IPS-15b (cell line): ENCODE measurements around the gene MDH1B.
"Not testable (repeated sequence)": the region's sequence is repeated elsewhere in the genome, so short reads cannot be mapped to it uniquely, and the experiment has no call there.

Source experiments
- H3K27me3 ChIP-seq: one replicate; pipeline ENCODE4 v1.6.1; 2013; ENCODE audit warnings: low read length; ENCODE audit not compliant: control insufficient read depth, insufficient read depth
- H3K36me3 ChIP-seq: one replicate; pipeline ENCODE4 v1.6.1; 2013; ENCODE audit warnings: low read length; ENCODE audit not compliant: control insufficient read depth, insufficient read depth
- H3K4me1 ChIP-seq: one replicate; pipeline ENCODE4 v1.6.1; 2013; ENCODE audit warnings: mild to moderate bottlenecking, low read length; ENCODE audit not compliant: control insufficient read depth, insufficient read depth
- H3K4me3 ChIP-seq: one replicate; pipeline ENCODE4 v1.5.1; 2013; ENCODE audit warnings: low read depth, low read length
- H3K9ac ChIP-seq: one replicate; pipeline ENCODE4 v1.6.1; 2013; ENCODE audit warnings: low read depth, mild to moderate bottlenecking, low read length
- H3K9me3 ChIP-seq: one replicate; pipeline ENCODE4 v1.6.1; 2013; ENCODE audit warnings: mild to moderate bottlenecking, low read length; ENCODE audit not compliant: control insufficient read depth, insufficient read depth

The MDH1B gene

DNA sequence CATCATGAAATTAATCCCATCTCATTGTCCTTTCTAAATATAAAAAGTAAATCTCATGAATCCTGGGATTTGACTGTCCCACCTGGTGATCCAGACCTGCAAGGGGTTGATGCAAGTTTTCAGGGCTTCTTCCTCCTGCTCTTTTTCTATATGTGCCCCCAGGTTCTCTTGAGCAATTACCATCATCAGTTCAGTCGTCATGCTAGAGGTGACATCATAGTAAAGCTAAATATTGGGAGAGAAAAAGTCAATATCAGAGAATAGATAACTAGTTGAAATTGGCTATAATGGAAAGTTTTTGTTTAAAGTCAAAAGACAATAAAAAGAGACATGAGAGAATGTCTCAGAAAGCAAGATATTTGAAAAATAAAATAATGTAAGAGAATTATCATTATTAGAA, 8.3 kb downstream of the MDH1B start:
- Histone ChIP-seq H3K4me1 (no peaks in the 10 kb centered on the region), H3K9ac (no peak overlapping the region), H3K27me3 (no peaks in the 10 kb centered on the region), H3K4me3 (no peak overlapping the region), H3K9me3 (no peaks in the 10 kb centered on the region), H3K36me3 (no peaks in the 10 kb centered on the region)

DNA sequence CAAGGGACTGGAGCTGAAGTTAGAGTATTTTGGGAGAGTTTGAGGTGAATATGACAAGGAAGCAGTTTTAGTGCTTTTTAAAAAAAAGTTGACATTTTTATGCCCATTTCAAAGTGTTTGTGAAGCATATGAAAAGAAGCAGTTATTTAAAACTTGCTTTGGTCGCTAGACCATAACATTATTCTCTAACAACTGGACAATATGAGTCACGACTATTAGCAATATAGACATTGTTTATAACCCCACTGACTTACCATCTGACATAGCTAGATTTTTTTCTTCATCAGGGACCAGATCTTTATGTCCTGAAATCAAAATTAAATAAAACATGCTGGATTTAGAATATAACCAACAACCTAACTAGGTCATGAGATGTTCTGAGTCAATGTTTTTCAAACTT, 24.3 kb downstream of the MDH1B start:
- Histone ChIP-seq H3K9ac (no peak overlapping the region), H3K36me3 (no peaks in the 10 kb centered on the region), H3K27me3 (no peaks in the 10 kb centered on the region), H3K4me1 (no peaks in the 10 kb centered on the region), H3K9me3 (no peaks in the 10 kb centered on the region), H3K4me3 (no peak overlapping the region)

DNA sequence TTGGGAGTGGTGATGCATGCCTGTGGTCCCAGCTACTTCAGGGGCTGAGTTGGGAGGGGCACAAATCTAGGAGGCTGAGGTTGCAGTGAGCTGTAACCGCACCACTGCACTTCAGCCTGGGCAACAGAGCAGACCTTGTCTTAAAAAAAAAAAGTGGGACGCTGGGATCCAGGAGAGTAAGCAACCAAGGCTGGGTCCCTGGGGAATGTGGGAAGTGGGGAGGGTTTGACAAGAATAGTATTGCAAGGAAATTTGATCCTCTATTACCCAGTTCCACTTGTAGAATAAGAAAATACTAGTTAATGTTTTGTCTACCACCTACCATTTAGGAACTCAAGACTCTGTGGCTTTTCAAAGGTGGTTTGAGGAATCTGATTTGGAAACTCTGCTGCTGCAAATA, 25.9 kb downstream of the MDH1B start:
- Histone ChIP-seq H3K9me3 (no peaks in the 10 kb centered on the region), H3K36me3 (no peaks in the 10 kb centered on the region), H3K4me3 (no peak overlapping the region), H3K27me3 (no peaks in the 10 kb centered on the region), H3K9ac (no peak overlapping the region), H3K4me1 (no peaks in the 10 kb centered on the region)

DNA sequence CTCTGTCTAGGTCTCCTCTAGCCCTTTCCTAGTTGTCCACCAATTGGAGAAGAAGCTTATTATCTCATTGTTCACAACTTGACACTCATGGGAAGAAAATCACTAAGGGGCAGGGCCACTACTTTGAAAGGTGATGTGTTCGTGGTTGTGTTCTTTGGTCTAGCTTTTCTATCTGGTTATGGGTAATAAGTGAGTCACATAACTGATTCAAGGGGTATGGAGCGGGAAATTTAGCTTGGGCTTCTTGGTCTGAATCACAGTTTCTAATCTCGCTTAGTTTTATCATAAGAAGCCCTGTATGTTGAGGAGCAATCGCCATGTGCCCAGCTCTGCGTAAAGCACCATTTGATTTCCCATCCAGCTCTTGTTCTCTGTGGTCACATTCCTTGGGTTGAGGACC, 28.2 kb downstream of the MDH1B start:
- H3K4me3 ChIP-seq: no peak overlapping the region
- no peaks in the 10 kb centered on the region for H3K36me3 ChIP-seq
- H3K9me3 ChIP-seq: no peaks in the 10 kb centered on the region
- H3K9ac ChIP-seq: no peak overlapping the region
- H3K4me1 ChIP-seq: no peaks in the 10 kb centered on the region
- no peaks in the 10 kb centered on the region for H3K27me3 ChIP-seq

DNA sequence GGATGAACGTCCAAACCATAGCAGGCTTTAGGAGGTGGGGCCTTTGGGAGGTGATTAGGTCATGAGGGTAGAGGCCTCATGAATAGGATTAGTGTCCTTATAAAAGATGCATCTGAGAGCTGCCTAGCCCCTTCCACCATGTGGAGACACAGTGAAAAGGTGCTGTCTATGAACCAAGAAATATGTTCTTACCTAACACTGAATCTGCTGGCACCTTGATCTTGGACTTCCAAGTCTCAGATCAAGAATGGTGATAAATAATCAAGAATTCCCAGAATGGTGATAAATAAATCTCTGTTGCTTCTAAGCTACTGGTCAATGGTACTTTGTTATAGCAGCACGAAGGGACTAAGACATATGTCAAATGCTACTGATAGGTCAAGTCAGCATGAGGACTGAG, 31.8 kb downstream of the MDH1B start:
- no peak overlapping the region for H3K4me3 ChIP-seq
- H3K27me3 ChIP-seq: no peaks in the 10 kb centered on the region
- H3K36me3 ChIP-seq: no peaks in the 10 kb centered on the region
- H3K9me3 ChIP-seq: no peaks in the 10 kb centered on the region
- H3K9ac ChIP-seq: no peak overlapping the region
- H3K4me1 ChIP-seq: no peaks in the 10 kb centered on the region

DNA sequence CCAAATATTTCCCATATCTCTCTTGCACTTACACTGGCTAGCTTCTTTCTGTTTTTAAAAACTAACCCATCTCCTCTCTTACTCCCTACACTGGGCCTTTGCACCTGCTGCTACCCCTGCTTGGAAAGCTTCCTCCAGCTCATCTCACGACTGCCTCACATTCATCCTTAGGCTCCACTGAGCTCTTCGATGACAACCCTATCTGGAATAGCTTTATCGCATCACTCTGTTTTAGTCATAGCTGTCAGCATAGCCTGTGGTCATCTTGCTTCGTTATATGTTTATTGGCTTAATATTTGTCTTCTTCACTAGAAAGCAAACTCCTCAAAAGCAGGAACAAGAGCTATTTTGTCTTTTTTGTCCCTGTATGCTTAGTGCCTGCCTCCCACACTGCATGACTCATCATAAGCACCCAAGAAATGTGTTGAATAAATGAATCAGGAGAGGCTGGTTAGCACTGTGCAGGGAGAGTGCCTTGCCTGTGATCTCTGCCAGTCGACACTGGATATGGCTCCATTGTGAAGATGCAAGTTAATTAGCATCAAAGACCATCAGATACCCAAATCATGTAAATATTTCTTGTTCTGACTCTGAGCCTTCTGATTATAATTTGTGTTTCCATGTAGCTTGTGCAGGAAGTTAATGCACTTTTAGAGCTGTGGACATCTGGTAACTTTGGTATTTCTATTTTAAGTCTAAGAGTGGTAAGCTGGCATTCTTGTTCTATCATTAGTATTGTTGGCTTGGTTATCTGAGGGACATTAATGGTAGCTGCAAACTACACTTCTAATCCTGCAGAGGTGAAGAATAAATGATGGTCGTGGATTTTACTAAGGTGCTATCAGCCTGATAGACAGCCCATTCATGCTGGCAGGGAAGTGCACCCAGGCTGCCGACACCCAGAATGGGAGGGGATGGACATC, 36.6 kb downstream of the MDH1B start:
- no peaks in the 10 kb centered on the region for H3K4me1 ChIP-seq
- H3K4me3 ChIP-seq: no peak overlapping the region
- no peaks in the 10 kb centered on the region for H3K9me3 ChIP-seq
- no peak overlapping the region for H3K9ac ChIP-seq
- H3K36me3 ChIP-seq: no peaks in the 10 kb centered on the region
- H3K27me3 ChIP-seq: no peaks in the 10 kb centered on the region

DNA sequence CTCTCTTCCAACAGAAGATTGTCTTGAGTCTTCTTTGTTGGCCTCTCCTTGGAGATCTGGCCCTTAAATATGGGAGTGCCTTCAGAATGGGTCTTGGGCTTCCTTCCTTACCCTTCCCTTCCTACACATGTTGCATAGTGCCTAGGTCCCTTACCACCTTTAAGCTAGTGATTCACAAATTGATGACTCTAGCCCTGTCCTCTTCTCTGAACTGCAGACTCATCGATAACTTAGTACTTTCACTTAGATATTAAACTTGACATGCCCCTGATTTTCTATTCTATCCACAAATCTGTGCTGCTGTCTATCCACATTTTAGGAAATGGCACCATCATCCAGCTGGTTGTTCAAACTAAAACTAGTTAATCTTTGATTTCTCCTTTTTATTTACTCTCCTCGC, 37.8 kb downstream of the MDH1B start:
- Histone ChIP-seq H3K4me1 (no peaks in the 10 kb centered on the region), H3K36me3 (no peaks in the 10 kb centered on the region), H3K27me3 (no peaks in the 10 kb centered on the region), H3K9ac (no peak overlapping the region), H3K9me3 (no peaks in the 10 kb centered on the region), H3K4me3 (no peak overlapping the region)

DNA sequence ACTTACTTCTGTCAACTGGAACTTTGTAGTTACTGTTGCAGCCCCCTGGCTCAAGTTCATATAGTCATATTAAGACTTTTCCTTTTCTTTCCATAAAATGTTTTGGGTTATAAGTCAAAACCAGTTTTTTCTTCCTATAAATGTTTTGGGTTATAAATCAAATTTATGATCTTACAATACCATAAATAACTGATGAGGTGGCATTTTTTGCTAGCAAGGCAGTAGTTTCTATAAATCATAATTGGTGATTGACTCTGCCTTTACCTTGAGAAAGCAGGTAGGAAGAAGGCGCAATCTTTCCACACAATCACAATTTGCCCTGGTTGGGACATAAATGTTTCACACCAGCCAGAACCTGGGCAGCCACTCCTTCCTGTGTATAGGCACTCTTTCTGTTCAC, 41.8 kb downstream of the MDH1B start:
- H3K27me3 ChIP-seq: no peaks in the 10 kb centered on the region
- no peaks in the 10 kb centered on the region for H3K9me3 ChIP-seq
- no peaks in the 10 kb centered on the region for H3K36me3 ChIP-seq
- no peak overlapping the region for H3K4me3 ChIP-seq
- H3K4me1 ChIP-seq: no peaks in the 10 kb centered on the region
- no peak overlapping the region for H3K9ac ChIP-seq

DNA sequence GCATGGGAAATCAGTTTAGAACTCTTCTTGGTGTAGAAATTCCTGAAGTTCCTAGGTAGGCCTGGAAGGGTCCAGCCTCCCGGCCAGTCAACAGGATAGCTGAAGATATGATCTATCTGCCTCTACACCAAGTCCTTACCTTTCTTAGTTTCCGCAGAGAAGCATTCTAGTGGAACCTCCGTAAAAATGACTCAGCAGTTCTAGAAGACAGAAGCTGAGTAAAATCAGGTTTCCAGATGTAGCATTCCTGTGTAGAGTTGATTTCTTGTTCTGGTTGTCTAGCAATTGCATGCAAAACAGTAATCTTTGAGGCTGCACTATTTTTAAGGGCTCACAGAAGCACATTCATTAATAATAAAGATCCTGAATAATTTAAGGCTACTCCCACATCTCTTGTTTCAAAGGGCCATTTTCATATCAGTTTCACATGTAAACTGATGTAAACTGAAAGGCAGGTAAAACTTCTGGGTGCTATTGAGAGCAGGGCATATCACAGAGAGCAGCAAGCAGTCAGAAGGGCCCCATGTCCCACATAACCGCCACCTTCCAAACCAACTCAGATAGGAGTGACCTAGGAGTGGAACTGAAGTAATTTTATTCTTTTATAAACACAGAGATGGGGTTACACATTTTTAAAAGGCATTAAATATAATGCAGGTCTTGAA, 43.7 kb downstream of the MDH1B start:
- Histone ChIP-seq H3K9ac (no peak overlapping the region), H3K9me3 (no peaks in the 10 kb centered on the region), H3K4me1 (no peaks in the 10 kb centered on the region), H3K36me3 (no peaks in the 10 kb centered on the region), H3K4me3 (no peak overlapping the region), H3K27me3 (peaks cover 11% of the 10 kb centered on the region)

DNA sequence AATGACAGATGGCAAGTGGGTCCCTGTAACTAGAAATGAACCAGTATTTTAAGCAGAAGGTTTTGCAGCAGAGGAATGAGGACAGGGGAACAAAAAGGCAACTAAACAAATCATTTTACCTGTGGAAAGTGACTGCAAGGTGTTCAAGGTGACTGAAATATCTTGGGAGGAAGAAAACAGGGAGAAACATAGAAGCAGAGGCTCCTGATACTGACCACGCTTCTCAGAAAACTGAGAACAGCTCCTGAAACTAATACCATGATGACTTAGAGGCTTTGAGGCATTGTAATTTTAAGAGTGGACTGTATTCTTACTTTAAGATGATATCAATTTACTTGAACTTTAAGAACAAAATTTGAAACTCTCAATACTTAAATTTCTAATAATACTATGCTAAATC, 46.8 kb downstream of the MDH1B start, which contains the start of gene DYTN:
DYTN (minus strand) TSS at position 101 of the 400 bp plus-strand sequence. CDS start 117 bp downstream, outside the sequence.
- H3K9ac ChIP-seq: no peak within 1 kb of the TSS
- H3K36me3 ChIP-seq: no peaks in the 10 kb centered on the region
- H3K9me3 ChIP-seq: no peaks in the 10 kb centered on the region
- H3K4me3 ChIP-seq: no peak within 1 kb of the TSS
- peaks cover 4% of the 10 kb centered on the region for H3K4me1 ChIP-seq
- peaks cover 29% of the 10 kb centered on the region for H3K27me3 ChIP-seq

DNA sequence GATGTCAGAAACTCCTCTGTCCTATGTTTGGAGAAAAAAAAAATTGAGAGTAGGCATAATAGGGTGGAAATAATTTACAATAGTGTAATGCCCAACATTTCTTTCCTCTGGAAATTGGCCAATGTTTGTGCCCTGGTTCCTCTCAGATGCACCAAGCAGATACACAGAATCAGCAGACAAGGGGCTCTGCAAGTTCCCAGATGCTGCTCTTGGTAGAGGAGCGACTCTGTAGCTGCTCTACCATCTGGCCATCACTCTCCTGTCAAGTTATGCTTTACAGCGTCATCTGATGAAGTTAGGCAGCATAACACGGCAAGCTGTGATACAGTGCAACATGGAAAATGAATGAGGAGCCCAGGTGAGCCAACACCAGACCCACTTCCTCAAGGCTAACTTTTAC, 48.5 kb downstream of the MDH1B start:
- H3K4me3 ChIP-seq: no peak overlapping the region
- peaks cover 31% of the 10 kb centered on the region for H3K27me3 ChIP-seq
- H3K9me3 ChIP-seq: no peaks in the 10 kb centered on the region
- H3K36me3 ChIP-seq: no peaks in the 10 kb centered on the region
- H3K9ac ChIP-seq: no peak overlapping the region
- peaks cover 4% of the 10 kb centered on the region for H3K4me1 ChIP-seq

DNA sequence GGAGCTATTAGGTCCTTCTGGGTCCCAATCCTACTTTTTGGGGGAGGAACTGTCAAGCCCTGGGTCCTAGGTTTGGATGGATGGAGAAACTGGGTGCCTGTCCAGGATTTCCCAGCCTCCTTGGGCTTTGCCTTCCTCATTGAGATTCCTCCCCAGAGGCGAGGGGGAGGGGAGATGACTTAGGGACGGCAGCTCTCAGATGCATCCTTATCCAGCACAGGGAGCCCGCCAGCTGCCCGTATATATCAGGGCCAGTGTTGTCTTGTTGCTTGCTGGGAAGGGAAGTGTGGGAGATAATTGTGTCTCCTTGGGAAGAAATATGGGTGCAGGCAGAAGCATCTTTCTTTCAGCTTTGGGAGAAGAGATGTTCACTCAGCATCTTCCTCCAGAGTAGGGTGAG, 49.9 kb downstream of the MDH1B start:
- H3K4me3 ChIP-seq, H3K9ac ChIP-seq, H3K36me3 ChIP-seq, H3K9me3 ChIP-seq, H3K4me1 ChIP-seq: not testable (repeated sequence)
- H3K27me3 ChIP-seq: peaks cover 31% of the 10 kb centered on the region
